ENCODE data around the gene CACNA2D2.

- no peak for TF ChIP-seq EZH2 (IDR thresholded peaks at IDR 0.05; ENCODE audit: borderline replicate concordance)
- TF ChIP-seq, protein P1, sequence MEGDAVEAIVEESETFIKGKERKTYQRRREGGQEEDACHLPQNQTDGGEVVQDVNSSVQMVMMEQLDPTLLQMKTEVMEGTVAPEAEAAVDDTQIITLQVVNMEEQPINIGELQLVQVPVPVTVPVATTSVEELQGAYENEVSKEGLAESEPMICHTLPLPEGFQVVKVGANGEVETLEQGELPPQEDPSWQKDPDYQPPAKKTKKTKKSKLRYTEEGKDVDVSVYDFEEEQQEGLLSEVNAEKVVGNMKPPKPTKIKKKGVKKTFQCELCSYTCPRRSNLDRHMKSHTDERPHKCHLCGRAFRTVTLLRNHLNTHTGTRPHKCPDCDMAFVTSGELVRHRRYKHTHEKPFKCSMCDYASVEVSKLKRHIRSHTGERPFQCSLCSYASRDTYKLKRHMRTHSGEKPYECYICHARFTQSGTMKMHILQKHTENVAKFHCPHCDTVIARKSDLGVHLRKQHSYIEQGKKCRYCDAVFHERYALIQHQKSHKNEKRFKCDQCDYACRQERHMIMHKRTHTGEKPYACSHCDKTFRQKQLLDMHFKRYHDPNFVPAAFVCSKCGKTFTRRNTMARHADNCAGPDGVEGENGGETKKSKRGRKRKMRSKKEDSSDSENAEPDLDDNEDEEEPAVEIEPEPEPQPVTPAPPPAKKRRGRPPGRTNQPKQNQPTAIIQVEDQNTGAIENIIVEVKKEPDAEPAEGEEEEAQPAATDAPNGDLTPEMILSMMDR (IDR thresholded peaks at IDR 0.05; ENCODE audit: poor library complexity): no peak
Measured at GRCh38 chr3:50365842-50366220, 137.6 kb downstream of the CACNA2D2 start.
